ENCODE results near the gene LPAR1. TPM values are rescaled to one million over a fixed set of nuclear protein-coding genes. Genes with fewer than 3 reads are reported as not detected.

The LPAR1 gene
- total and polyA plus RNA-seq, 2 of the 8 experiments (the other 6 are each of a cell fraction or from before 2014, with no cell fraction given), result 3.4 to 5.1 TPM

- no peak overlapping the region for H3K9ac ChIP-seq (replicated peaks in 1 of 4; ENCODE audit: extremely low read depth in 1 of 4, low read depth in 3 of 4, low read length in 3 of 4)
- no peak overlapping the region for H3K4me3 ChIP-seq (ENCODE audit: extremely low read depth in 1 of 4, insufficient read depth in 2 of 4, low read depth in 3 of 4, low read length in 4 of 4)
- no peak overlapping the region for H3K4me2 ChIP-seq (ENCODE audit: insufficient read depth in 1 of 2, low read depth in 2 of 2, low read length in 2 of 2)
- TF ChIP-seq KDM4A (IDR thresholded peaks at IDR 0.05; ENCODE audit: low read depth, low read length, severe bottlenecking), result no peak
- TF ChIP-seq SUZ12 (IDR thresholded peaks at IDR 0.05; ENCODE audit: low read length), result no peak
- TF ChIP-seq PHF8 (conservative IDR thresholded peaks at IDR 0.05; ENCODE audit: low read depth, low read length), result no peak
- TF ChIP-seq CHD2 (IDR thresholded peaks at IDR 0.05; ENCODE audit: low read length), result no peak
- DNase-seq (ENCODE audit: low read depth in 1 of 2, low spot score in 2 of 2), result no peak
- H3K36me3 ChIP-seq (ENCODE audit: control insufficient read depth in 2 of 4, insufficient read depth in 4 of 4, low read length in 3 of 4), result no peaks in the 10 kb centered on the region
- no peak overlapping the region for H3K14ac ChIP-seq (ENCODE audit: insufficient read length)
- H4K20me1 ChIP-seq (replicated peaks in 1 of 2; ENCODE audit: control insufficient read depth in 1 of 2, insufficient read depth in 2 of 2, low read length in 2 of 2), result no peaks in the 10 kb centered on the region
- H3K56ac ChIP-seq (replicated peaks; ENCODE audit: insufficient read length, low read depth, low read length), result no peak overlapping the region
- no peak overlapping the region for H2AK5ac ChIP-seq (ENCODE audit: low read depth, low read length)
- no peaks in the 10 kb centered on the region for H3K27me3 ChIP-seq (replicated peaks in 1 of 4; ENCODE audit: control insufficient read depth in 3 of 4, extremely low read depth in 1 of 4, insufficient read depth in 3 of 4, low read length in 3 of 4)
- H3K4ac ChIP-seq (replicated peaks; ENCODE audit: insufficient read length, low read depth, low read length), result no peak overlapping the region
- H2BK5ac ChIP-seq (ENCODE audit: low read depth, low read length), result no peak overlapping the region
- no peak for FAIRE-seq
- ChIA-PET POLR2A (ENCODE audit: partially characterized antibody) (no interaction called here), CTCF (ENCODE audit: partially characterized antibody) (no interaction called here)
- no peak overlapping the region for H2AFZ ChIP-seq (ENCODE audit: low read length)
- no peak overlapping the region for H4K91ac ChIP-seq (replicated peaks; ENCODE audit: insufficient read length, low read length)
- H2BK12ac ChIP-seq (ENCODE audit: low read depth, low read length), result no peak overlapping the region
- H3K27ac ChIP-seq (ENCODE audit: low read depth, low read length), result no peak overlapping the region
- H4K5ac ChIP-seq (ENCODE audit: insufficient read length, low read depth, low read length), result no peak overlapping the region
- no peak overlapping the region for H2BK20ac ChIP-seq (ENCODE audit: low read length)
- H3K23ac ChIP-seq (ENCODE audit: insufficient read length), result no peak overlapping the region
- no peak overlapping the region for H2BK120ac ChIP-seq (replicated peaks; ENCODE audit: low read depth, low read length)
- H3K4me1 ChIP-seq (replicated peaks in 1 of 4; ENCODE audit: control insufficient read depth in 3 of 4, insufficient read depth in 4 of 4, low read length in 3 of 4), result no peaks in the 10 kb centered on the region
- H3K79me2 ChIP-seq (ENCODE audit: control insufficient read depth in 1 of 2, insufficient read depth in 2 of 2, low read length in 2 of 2), result no peaks in the 10 kb centered on the region
- no peak overlapping the region for H2BK15ac ChIP-seq (ENCODE audit: low read length)
- no peak overlapping the region for H4K8ac ChIP-seq (ENCODE audit: extremely low read depth, insufficient read depth, low read length)
- H3K9me3 ChIP-seq (ENCODE audit: insufficient read depth in 2 of 2, low read depth in 1 of 2, low read length in 1 of 2), result no peaks in the 10 kb centered on the region
- no peaks in the 10 kb centered on the region for H3K79me1 ChIP-seq (ENCODE audit: low read depth, low read length)
- H3K18ac ChIP-seq (ENCODE audit: extremely low read depth, low read length), result no peak overlapping the region
- no peaks in the 10 kb centered on the region for H3K23me2 ChIP-seq (ENCODE audit: low read depth, low read length)
Measured at GRCh38 chr9:110890416-110890815, 147.9 kb downstream of the LPAR1 start.
